Tibial artery (tissue), 4 donors: ENCODE measurements around the gene NFKBIE.

ENCODE experiments used
- DNase-seq, 2 donors: peaks; one replicate each; pipeline ENCODE4 v3.0.0-alpha.2; 2019
- H3K27ac ChIP-seq, 2 donors: fragments of 200-600 bp; sonication (generic) in 1 of 2; 1 replicate in 1 of 2; 2 replicates in 1 of 2; pipeline ENCODE4 v1.5.1; 2018 to 2019; ENCODE audit warnings: mild to moderate bottlenecking in 1 of 2
- H3K27me3 ChIP-seq, 2 donors: fragments of 200-600 bp; sonication (generic) in 1 of 2; one replicate each; pipeline versions ENCODE4 v1.5.1 to v1.6.0; 2016 to 2019
- H3K36me3 ChIP-seq, 3 donors: fragments of 200-600 bp; sonication (generic) in 2 of 3; one replicate each; pipeline ENCODE4 v1.5.1; 2016 to 2019; ENCODE audit warnings: mild to moderate bottlenecking in 2 of 3
- H3K4me1 ChIP-seq, 4 donors: fragments of 200-600 bp; sonication (generic) in 2 of 4; 1 replicate in 3 of 4; 2 replicates in 1 of 4; pipeline ENCODE4 v1.5.1; 2016 to 2019
- H3K4me3 ChIP-seq, 2 donors: fragments of 200-600 bp; sonication (generic) in 1 of 2; 1 replicate in 1 of 2; 2 replicates in 1 of 2; pipeline ENCODE4 v1.5.1; 2018 to 2019; ENCODE audit warnings: mild to moderate bottlenecking in 2 of 2
- H3K9me3 ChIP-seq, 3 donors: fragments of 200-600 bp; sonication (generic) in 1 of 3; one replicate each; pipeline ENCODE4 v1.5.1; 2016 to 2019
- CTCF ChIP-seq, 2 experiments: fragments of 200-600 bp in 1 of 2; fragments of 450-650 bp in 1 of 2; IDR thresholded peaks; one replicate each; pipeline ENCODE4 v1.5.1; 2017 to 2019; ENCODE audit warnings: antibody characterized with exemption in 2 of 2, mild to moderate bottlenecking in 1 of 2, moderate library complexity in 1 of 2
- intact Hi-C: fragments of 100-400 bp; cut with DNase I; formaldehyde crosslinking; loops from one replicate; pipeline ENCODE4 v1.15.0; 2023; ENCODE audit warnings: low total_unique reads

NFKBIE gene

GRCh38 chr6:44294832-44295791, 29.8 kb upstream of the NFKBIE start:
- H3K9me3 ChIP-seq = no peaks in the 10 kb centered on the region
- no peak overlapping the region for H3K4me3 ChIP-seq
- DNase-seq = no peak
- H3K36me3 ChIP-seq = peaks cover under 1 to 1% (median under 1%) of the 10 kb centered on the region in 3 donors
- intact Hi-C loops = no loop called here
- peaks cover 0 to 83% of the 10 kb centered on the region in 2 donors for H3K27me3 ChIP-seq
- H3K4me1 ChIP-seq = peaks cover 0 to 16% (median 12%) of the 10 kb centered on the region in 4 donors
- no peak for TF ChIP-seq CTCF (IDR thresholded peaks at IDR 0.05)
- no peak overlapping the region for H3K27ac ChIP-seq

- H3K27ac ChIP-seq = no peak overlapping the region
- peaks cover 0 to 19% (median 9%) of the 10 kb centered on the region in 4 donors for H3K4me1 ChIP-seq
- intact Hi-C loops = no loop called here
- no peaks in the 10 kb centered on the region for H3K36me3 ChIP-seq
- no peak for TF ChIP-seq CTCF (IDR thresholded peaks at IDR 0.05)
- H3K4me3 ChIP-seq = no peak overlapping the region
- no peaks in the 10 kb centered on the region for H3K9me3 ChIP-seq
- no peak for DNase-seq
- H3K27me3 ChIP-seq = peaks cover 0 to 81% of the 10 kb centered on the region in 2 donors
These were observed 27.5 kb upstream of the NFKBIE start for GRCh38 chr6:44292661-44293365.

GRCh38 chr6:44291841-44292240, 26.5 kb upstream of the NFKBIE start:
- no peak for TF ChIP-seq CTCF (IDR thresholded peaks at IDR 0.05)
- peaks cover 0 to 9% (median under 1%) of the 10 kb centered on the region in 4 donors for H3K4me1 ChIP-seq
- peaks cover 0 to 78% of the 10 kb centered on the region in 2 donors for H3K27me3 ChIP-seq
- H3K9me3 ChIP-seq = no peaks in the 10 kb centered on the region
- H3K27ac ChIP-seq = no peak overlapping the region
- intact Hi-C loops = no loop called here
- DNase-seq = no peak
- no peak overlapping the region for H3K4me3 ChIP-seq
- no peaks in the 10 kb centered on the region for H3K36me3 ChIP-seq

GRCh38 chr6:44289726-44290260, 24.4 kb upstream of the NFKBIE start:
- DNase-seq = no peak
- intact Hi-C loops = no loop called here
- peaks cover 0 to 8% (median 0%) of the 10 kb centered on the region in 4 donors for H3K4me1 ChIP-seq
- no peaks in the 10 kb centered on the region for H3K9me3 ChIP-seq
- peaks cover 0 to 71% of the 10 kb centered on the region in 2 donors for H3K27me3 ChIP-seq
- H3K27ac ChIP-seq = no peak overlapping the region
- H3K4me3 ChIP-seq = no peak overlapping the region
- TF ChIP-seq CTCF (IDR thresholded peaks at IDR 0.05) = no peak
- no peaks in the 10 kb centered on the region for H3K36me3 ChIP-seq

- intact Hi-C loops = no loop called here
- TF ChIP-seq CTCF (IDR thresholded peaks at IDR 0.05) = no peak
- Histone ChIP-seq H3K4me1 (peaks cover 0 to 8% (median 0%) of the 10 kb centered on the region in 4 donors), H3K36me3 (no peaks in the 10 kb centered on the region), H3K9me3 (no peaks in the 10 kb centered on the region), H3K27ac (no peak overlapping the region), H3K4me3 (no peak overlapping the region), H3K27me3 (peaks cover 0 to 41% of the 10 kb centered on the region in 2 donors)
- no peak for DNase-seq
These were observed 21.4 kb upstream of the NFKBIE start for GRCh38 chr6:44286747-44287146.
